ENCODE measurements around the gene TMEM132C.

The TMEM132C gene

GRCh38 chr12:128509170-128509569, 242.2 kb downstream of the TMEM132C start:
- no peak for DNase-seq

GRCh38 chr12:128510511-128510910, 243.5 kb downstream of the TMEM132C start:
- DNase-seq, result no peak

DNA sequence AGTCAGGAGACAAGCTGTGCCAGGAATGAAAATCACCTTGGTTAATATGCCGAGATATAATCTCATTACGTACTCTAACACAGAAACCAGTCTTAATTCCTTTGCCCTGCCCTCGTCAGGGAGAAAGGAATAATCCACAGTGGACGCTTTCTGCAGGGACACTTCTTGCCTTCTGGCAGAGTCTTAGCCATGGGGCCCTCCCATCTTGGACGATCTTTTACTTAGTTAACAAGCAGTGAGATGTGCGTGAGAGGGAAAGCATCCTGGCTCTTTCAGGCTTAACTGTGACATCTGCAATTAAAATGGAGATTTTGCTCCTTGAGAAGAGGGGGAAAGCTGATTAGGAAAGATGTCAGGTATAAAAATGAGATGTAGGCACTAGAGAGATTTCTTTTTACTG, 246.4 kb downstream of the TMEM132C start:
- no peak for DNase-seq

- no peak for DNase-seq
Measured at GRCh38 chr12:128513831-128514230, 246.9 kb downstream of the TMEM132C start.

DNA sequence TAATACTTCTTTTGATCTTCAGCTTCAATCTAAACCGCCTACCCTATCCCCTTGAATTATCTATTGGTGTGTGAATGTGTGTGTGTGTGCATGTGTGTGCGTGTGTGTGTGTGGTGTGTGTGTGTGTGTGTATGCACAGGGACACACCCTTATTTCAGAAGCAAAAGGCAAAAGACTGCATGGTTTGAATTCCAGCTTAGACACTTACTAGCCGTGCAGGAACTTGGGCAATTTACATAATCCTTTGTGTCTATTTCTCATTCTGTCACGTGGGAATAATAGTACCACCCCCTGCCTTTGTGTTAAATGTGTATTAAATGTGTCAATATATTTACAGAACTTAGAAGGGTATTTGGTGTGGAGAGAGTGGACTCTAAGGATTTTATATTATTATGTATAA, 251.7 kb downstream of the TMEM132C start:
- DNase-seq, result no peak

DNA sequence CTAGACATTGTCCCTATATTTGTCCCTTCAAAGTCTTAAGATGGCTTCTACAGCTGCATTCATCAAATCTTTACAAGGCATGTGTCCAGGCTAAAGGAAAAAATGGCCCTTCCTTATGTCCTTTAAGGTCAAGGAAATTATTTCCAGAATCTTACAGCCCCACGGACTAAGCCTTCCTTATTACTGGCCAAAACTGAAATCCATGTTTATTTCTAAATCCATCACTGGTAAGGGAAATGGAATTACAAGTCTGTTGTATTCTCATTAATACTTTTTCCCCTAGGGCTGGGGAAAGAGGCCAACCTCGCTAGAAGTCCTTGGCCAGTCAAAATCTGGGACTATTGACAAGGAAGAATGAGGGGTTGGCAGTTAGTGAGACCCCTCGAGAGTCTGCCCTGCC, 252.5 kb downstream of the TMEM132C start:
- no peak for DNase-seq

GRCh38 chr12:128521981-128522380, 255.0 kb downstream of the TMEM132C start:
- no peak for DNase-seq

- DNase-seq, result no peak
Measured at GRCh38 chr12:128524439-128524838, 257.5 kb downstream of the TMEM132C start.

DNA sequence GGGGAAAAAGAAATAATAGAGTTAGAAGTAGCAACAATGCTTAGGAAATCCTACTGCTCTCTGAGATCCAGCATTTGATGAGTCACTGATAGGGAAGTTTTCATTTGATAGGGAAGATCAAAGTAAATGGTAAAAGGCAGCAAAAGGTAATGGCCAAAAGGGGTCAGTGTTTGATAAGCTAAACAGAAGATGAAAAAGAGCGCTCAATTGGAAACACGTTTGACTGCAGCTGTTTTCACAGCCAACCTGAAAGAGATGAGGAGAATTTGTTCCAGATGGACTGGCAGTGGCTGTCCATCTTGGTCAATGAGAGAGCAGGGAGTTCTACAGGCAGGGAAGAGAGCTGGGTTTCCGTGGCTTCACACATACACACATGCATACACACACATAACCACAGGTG, 264.2 kb downstream of the TMEM132C start:
- no peak for DNase-seq

GRCh38 chr12:128534906-128535305, 267.9 kb downstream of the TMEM132C start:
- no peak for DNase-seq

DNA sequence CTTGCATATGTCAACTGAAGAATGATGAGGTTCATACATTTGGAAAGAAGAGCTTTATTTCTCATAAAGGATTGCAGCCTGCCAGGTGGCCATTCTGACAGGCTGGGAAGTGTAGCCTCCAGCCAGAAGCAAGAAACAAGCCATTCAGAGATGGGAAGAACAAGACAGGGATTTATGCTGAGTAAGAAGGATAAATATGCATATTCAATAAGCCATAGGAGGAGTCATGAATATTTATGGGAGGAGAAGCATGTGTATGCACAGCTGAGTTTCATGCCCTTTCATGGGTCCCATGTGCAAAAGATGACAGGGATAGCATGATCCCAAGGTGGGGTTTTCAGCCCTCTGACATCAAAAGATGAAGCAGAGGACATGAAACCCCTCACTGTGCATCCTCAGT, 269.8 kb downstream of the TMEM132C start:
- DNase-seq, result no peak

GRCh38 chr12:128537668-128538067, 270.7 kb downstream of the TMEM132C start:
- DNase-seq, result no peak

GRCh38 chr12:128542844-128543243, 275.9 kb downstream of the TMEM132C start:
- no peak for DNase-seq

DNA sequence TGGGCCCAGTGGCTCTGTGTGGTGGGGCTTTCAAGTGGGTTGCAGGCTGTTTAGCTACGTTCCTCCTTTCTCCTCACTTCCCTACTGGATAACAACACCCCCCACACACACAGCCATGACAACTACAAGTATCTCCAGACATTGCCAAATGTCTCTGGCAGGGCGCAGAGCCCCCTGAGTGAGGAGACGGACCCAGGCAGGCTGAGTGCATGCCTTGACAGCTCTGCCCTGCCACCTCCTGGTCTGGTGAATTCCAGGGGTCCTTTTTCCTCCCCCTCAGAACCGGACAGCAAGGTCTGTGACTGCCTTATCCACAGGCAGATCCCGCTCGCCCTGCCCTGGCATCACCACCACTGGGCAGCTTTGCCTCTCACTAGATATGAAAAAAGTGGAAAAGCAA, 276.5 kb downstream of the TMEM132C start:
- no peak for DNase-seq

DNA sequence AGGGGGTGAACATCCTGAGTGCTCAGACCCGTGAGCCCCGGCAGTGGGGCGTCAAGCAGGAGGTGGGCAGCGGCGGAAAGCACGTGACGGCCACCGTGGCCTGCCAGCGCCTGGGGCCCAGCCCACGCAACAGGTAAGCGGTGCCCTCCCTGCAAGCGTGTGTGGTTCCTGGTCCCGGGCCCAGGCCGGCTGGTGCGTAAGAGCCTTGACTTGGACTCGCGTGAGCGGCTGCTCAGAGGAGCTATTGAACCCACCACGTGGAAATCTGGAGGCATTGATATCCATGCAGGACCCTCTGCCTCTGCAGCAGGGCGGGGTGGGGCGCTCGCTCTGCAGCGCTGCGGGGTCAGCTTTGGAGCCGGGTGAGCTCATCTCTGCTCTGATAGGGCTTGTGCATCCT, 277.0 kb downstream of the TMEM132C start:
- no peak for DNase-seq

DNA sequence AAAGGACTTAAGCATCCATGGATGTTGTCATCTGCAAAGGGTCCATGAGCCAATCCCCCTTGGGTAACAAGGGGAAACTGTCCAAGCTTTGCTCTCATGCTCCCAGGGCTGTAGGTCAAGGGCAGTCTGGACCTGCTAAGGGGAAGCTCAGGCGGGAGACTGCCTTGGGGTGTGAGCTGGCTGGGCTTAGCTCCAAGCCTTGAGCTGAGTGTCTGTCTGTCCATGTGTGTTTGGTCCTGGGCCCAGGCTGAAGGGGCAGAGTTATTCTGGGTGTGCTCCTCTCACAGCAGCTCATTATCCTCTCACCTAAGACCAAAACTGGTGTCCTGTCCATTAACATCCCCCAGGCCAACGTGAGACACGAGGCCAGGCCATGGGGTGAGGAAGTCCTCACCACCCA, 282.0 kb downstream of the TMEM132C start:
- no peak for DNase-seq

- DNase-seq, result no peak
Measured at GRCh38 chr12:128549601-128550218, 282.7 kb downstream of the TMEM132C start.

DNA sequence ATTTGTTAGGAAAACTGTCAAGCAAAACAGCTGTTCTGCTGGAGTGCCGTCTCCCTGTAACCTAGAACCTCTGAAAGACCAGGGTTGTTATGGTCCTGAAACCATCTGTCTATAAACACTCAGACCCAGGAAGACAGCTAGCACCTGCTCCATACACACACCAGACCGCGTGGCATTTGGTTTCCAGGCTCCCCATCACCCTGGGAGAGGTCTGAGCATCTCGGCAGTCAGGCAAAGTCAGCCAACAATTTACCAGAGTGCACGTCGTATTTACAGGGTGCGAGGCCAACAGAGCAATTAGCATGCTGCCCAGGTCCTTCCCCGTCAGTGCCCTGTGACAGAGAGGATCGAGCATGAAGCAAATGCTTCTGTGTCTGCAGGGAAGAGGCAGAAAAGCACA, 284.3 kb downstream of the TMEM132C start:
- DNase-seq, result no peak

GRCh38 chr12:128554546-128555304, 287.8 kb downstream of the TMEM132C start:
- DNase-seq, result no peak

DNA sequence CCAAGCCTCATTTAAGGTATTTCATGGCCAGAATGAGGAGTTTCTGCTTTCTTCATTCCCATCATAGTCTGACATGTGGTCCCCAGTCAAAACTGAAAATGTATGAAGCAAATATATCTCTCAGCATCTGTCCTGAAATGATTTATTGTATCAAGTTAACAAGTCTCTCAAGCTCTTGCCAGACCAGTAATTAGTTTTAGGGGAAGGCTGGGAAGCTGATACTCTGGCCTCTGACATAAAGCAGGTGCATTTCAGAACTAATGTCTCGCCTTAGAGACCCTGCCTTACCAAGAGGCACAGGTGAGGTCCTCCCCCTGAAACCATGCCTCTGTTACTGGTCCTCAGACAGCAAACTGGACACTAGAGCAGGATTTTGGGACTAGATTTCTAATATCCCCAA, 290.3 kb downstream of the TMEM132C start:
- no peak for DNase-seq

DNA sequence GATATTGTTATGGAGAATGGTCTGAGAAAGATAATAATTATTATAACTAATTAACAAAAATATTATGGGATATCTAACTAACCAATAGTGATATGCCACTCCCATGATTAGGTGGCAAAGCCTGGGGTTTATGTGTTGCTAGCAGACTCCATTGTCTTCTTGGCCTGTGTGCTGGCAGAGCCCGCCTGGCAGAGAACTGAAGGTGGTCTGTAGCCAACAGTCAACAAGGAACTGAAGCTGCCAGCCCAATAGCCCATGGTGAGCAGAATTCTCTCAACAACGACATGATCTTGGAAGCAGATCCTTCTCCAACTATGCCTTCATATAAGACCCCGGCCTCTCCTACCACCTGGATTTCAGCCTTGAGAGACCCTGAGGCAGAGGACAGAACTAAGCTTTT, 298.0 kb downstream of the TMEM132C start:
- DNase-seq, result no peak

DNA sequence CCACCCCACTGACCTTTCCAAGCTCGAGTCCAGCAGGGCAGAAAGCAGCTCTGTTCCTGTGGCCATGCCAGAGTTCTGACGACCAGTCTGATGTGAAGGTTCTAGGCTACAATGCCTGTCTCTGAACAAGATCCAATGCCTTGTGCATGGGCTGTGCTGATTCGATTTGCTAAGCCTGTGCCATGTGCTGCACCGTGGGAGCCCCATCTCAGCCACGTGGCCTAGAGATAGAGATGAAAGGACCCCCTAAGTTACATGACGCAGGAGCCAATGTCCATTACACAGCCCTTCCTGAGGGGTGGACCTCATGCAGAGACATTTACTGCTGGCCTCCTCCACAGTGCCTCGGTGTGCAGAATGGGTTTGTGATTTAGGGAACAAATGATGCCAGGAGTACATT, 300.8 kb downstream of the TMEM132C start:
- DNase-seq, result no peak

GRCh38 chr12:128570191-128571065, 303.5 kb downstream of the TMEM132C start:
- no peak for DNase-seq
